GM19468 (cell line): ENCODE results near the gene RNF5.
"Not testable (repeated sequence)": the region's sequence is repeated elsewhere in the genome, so short reads cannot be mapped to it uniquely, and the experiment has no call there.

Experiments used
- ATAC-seq: cut with Tn5 transposase; IDR thresholded peaks from one replicate; pipeline ENCODE4 v1.9.1; 2021; ENCODE audit warnings: mild to moderate bottlenecking, moderate library complexity, moderate number of reproducible peaks; ENCODE audit not compliant: unreplicated experiment; ENCODE audit errors: extremely low read depth

The RNF5 gene

DNA sequence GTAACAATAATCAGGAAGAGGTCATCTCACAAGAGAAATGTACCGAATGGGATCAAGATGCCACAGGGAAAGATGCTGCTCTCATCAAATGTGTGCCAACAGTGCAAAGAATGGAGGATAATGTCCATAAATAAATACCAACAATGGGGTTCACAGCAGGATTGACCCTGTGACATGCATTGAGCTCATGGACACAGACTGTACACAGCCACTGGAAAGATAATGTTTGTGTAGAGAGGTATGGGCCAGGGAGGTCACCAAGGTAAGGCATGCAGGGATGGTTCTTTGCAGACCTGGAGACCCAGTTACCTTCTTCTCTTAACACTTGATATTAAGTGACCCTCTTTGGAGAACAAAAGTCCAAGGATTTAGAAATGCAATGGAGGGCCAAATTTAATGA is 3.8 kb upstream of the RNF5 start:
- ATAC-seq = no peak

DNA sequence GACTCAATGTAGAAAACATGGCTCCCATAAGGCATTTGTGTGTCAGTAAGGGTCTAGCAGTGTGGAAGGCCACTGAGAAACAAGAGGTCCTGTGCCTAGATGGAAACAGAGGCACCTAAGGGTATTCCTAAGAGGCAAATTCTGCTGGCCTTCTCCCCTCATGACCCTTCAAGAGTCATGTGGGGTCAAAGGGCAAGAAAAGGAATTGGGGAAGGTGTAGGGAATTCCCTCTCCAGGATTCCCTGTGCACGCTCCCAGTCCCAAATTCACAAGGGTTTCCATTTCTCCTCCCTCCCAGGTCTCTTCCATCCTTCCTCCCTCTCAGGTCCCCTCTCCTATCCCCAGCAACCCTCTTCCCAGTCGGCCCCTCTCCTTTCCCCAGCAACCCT is 2.9 kb upstream of the RNF5 start:
- ATAC-seq = no peak

DNA sequence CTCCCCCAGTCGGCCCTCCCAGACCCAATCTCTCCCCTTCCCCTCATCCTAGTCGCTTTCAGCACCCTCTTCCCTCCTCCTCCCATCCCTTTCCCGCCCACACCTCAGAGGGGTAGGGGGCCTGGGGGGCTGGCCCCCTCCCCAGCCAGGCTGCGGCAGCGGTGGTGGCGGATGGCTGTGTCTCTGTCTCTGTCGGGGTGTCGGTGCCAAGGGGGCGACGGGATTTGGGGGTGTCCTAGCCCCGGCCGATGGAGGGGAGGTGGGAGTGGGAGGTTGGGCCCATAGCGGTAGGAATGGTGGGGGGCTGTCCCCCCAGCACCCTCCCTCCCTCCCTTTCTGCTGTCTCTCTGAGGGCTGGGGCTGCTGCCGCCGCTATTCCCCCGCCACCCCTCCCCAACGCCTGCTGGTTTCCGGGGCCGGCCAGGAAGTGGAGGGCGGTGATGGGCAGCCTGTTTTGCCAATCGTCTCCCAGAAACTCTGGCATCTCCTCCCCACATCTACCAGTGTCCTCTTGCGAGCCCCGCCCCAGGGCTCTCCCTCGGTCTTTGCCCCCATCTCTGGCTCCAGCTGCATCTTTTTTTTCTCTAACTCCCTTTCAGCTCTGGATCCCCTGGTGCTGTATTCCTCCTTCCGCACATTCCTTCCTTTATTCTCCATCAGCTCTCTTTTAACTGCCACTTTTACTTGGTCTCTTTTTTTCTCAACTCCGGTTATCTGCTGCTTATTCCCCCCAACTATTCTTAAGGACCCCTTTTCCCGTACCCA is 2.3 kb upstream of the RNF5 start, which contains the start of gene AGPAT1:
AGPAT1 (minus strand) TSS at position 374 of the 765 bp plus-strand sequence. CDS start 4,588 bp downstream, outside the sequence.
- no peak for ATAC-seq

DNA sequence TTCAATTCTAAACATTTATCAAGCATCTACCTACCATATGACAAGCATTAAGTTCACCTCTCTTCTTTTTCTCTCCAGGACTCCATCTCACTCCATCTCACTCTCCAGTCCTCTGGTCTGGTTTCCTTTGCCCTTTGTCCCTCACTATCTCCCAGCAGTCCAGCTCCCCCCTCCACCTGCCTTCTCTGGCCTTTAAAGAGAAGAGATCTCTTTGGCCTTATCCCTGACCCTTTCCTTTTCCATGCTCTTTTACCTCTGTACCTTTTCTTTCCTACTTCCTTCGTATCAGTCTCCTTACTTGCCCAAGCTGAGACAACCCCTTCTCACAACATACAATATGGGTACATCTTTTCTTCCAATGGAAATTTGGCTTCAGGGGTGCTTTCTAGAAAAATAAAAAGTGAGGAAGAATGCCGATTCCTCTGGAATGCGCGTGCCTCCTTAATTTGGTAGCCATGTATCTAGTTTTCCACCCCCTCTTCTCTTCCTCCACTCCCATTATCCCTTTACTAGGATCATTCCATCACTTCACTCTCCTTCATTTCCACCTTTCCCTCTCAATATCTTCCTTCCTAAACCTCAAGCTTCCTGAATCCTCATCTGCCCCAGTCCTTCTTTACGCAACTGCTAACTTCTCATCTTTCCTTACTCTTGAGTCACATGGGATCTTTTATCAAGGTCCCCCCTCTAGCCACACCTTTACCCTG is 1.6 kb upstream of the RNF5 start:
- ATAC-seq = no peak

DNA sequence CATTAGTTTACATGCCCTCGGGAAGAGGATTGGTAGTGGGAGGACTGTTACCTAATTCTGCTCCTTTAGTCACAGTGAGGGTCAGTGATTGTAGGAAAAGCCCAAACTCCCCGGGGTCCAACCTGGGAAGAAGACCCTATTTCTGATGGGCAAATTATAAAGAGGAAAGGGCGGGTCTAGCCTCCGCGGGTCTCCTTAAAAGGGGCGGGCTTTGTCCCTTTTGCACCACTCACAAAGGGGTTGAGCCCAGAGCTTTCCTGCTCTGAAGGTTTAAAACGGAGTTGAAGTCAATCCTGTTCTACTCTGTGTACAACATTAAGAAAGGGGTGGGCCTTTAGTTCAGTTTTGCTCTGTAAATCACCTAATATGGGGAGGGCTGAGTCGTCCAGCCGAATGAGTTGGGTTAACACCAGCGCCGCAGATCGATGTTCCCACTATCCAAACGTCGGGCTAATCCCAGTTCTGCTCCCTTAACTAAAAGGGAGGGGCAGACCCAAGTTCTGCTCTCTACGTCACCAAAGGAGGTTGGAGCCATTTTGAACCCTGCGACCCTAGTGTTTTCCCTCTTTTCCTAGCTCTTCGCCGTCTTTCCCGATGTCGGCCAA is 920 bp upstream of the RNF5 start:
- ATAC-seq = no peak

DNA sequence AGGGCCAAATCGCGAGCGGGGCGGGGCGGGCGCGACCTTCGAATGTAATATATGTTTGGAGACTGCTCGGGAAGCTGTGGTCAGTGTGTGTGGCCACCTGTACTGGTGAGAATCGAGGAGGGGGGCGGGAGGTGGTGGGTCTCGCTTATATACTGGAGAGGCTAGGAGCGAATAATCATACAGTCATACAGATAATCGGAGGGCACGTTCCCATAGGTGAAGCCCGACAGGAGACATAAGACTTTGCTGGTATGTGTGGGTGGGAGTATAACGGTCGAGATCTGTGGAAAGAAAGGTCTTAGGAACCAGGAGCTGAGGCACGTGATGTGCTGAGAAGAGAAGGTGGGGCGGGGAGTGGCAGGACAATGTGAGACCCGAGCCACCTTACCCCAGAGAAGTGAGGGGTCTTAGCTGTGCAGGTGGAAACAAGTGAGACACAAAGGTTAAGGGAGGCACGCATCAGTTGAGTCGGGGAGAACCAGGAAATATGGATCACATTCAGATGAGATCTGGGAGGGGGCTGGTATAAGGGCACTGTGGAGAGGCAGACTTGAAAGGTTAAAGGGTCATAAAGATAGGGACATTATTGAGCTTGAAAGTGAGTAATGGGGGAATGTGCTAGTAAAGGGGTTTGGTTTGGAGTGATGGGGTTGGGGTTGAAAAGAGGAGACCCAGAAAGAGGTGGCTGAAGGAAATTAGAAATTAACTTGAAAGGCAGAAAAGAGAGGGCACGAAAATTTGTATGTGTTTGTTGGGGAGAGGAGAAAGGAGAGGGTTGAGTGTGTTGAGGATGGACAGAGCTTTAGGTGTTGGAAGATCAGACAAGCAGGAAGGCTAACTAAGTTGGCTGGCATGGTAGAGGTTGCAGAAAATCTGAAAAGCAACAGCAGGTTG is 589 bp downstream of the RNF5 start:
- ATAC-seq = no peak

DNA sequence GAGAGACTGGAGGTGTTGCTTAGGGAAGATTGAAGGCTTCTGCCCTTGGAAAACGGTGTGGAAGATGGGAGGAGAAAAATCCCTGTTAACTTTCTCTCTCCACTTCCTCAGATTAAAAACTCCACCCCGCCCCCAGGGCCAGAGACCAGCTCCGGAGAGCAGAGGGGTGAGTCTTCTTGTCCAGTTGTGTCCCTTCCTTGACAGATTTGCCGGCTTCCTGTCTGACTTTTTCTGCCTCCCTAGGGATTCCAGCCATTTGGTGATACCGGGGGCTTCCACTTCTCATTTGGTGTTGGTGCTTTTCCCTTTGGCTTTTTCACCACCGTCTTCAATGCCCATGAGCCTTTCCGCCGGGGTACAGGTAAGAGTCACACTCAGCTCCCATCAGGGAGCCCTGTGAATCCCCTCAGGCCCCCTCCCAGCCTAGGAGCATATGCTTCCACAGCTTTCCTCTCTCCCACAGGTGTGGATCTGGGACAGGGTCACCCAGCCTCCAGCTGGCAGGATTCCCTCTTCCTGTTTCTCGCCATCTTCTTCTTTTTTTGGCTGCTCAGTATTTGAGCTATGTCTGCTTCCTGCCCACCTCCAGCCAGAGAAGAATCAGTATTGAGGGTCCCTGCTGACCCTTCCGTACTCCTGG is 1.7 kb downstream of the RNF5 start:
- ATAC-seq = no peak

DNA sequence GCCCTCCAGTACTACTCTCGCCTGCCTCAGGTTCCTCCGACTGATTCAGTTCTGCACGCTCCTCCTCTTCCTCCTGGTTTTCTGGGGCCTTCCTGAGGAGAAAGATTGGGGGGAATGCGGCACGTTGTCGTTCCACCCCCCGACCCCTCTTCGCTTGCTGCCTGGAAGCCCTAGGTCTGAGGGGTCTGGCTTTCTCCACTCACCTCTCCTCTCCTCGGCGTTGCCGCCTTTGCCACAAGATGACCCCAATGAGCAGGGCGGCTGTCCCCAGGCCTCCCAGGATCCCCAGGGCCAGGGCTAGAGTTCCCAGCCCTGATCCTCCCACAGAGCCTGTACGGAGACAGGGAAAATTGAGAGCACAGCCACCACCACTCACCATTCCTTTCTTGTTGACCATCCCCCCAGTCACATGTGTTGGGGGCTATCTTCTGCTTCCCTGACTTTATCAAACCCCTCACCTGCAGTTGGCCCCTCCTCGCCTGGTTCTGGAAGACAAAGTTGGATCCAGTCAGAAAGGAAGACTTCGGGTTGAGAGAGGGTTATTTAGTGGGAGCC is 3.0 kb downstream of the RNF5 start:
- no peak for ATAC-seq

DNA sequence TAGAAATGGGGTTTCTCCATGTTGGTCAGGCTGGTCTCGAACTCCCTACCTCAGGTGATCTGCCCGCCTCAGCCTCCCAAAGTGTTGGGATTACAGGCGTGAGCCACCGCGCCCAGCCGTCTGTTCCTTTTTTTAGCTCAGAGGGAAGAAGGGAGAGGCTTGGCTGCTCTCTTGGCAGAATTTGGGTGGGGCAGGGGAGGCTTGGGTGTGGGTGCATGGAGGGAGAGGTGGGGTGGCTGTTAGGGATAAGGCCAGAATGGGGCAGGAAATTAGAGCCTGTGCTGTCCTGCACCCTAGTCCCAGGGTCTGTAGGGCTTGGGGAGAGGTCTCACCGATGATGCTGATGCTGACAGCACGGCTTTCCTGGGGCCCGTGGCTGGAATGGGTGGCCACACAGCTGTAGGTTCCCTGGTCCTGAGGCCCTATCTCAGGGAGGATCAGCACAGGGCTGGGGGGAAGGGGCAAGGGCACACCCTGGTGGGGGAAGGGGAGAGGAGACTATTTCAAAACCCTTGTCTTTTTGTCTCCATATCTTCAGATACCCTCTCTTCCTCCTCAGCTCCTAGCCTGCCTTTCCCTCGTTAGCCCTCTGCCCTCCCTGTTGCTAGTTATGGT is 3.8 kb downstream of the RNF5 start:
- ATAC-seq = no peak

DNA sequence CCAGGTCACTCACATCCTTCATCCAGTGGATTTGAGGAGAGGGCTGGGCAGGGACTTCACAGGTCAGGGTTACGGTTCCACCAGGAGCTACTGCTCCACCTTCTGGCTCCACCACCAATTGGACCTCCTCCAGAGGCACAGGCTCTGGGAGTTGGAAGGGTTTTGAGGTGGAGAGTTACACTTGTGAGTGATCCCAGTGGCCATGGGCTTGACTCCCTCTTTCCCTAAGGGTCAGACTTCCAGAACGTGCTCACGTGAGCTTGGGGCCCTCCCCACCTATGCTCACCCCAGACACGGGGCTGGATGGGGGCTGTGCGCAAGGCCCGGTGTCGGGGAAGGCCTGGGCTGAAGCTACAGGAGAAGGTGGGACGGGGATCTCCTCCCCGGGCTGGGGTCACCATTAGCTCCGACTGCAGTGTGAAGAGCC is 4.4 kb downstream of the RNF5 start:
- ATAC-seq = no peak

DNA sequence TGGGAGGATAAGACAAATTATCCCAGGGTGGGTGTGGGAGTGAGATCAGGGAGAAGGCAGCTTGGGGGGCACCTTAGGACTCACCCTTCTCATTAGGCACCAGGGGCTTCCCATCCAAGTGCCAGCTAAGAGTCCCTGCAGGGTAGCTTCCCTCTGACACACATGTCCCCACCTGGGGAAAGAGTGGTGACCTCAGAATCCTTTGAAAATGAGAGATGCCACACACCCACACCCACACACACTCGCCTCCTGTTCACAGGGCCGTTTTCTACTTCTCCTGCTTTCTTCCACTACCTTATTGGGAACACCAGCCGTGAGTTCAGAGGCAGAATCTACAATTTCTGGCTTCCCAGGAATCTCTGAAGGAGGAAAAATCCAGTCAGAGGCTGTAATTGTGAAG is 4.8 kb downstream of the RNF5 start:
- no peak for ATAC-seq

DNA sequence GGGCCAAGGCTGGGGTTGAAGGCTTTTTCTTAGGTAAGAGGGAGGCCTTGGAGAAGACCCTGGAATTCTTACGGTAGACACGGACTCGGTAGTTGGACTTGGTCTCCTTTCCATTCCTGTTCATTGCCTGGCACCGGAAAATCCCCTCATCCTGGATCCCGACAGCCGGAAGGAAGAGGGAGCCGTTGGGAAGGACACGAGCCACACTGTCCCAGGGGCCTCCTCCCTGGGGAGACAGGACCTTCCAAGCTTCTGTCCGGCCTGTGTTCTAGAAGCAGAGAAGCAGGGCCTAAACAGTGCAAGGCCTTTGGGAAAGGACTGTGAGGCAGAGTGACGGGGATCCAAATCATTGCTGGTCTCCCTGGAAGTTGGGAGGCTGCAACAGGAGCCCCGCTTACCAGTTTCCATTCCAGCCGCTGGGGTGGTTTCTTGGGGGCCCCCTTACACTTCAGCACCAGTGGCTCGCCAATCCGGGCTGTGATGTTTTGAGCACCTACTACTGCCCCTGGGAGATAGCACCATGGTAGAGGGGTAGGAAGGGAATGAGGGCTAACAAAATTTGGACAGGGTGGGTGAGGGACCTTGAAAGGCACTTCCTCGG is 5.4 kb downstream of the RNF5 start:
- ATAC-seq = no peak

DNA sequence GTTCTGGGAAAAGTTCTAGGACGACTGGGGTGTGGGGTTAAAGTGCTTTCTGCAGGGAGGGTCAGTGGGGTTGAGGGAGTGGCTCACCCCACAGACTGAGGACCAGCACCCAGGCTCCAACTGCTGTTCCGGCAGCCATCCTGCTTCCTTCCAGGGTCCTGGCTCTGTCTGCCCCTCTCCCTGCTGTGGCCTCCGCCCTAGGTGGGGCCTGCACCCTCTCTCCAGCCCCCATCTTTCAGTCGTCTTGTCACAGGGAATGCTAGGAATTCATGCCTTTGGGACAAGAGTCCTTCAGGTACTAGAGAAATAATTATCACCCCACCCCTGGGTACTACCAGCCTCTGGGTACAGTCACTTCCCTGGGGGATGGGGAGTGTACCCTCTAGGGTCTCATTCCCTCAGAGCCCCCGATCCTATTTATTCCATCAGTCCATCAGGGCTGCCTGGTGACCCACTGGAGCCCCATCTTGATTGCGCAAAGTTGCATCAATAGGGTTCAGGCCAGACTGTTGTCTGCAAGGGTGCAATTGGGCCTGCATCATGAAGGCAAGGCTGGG is 6.0 kb downstream of the RNF5 start, which contains the start of gene AGER:
AGER (minus strand) TSS at position 170 of the 557 bp plus-strand sequence; CDS start at position 139, 31 bp downstream.
- no peak for ATAC-seq

DNA sequence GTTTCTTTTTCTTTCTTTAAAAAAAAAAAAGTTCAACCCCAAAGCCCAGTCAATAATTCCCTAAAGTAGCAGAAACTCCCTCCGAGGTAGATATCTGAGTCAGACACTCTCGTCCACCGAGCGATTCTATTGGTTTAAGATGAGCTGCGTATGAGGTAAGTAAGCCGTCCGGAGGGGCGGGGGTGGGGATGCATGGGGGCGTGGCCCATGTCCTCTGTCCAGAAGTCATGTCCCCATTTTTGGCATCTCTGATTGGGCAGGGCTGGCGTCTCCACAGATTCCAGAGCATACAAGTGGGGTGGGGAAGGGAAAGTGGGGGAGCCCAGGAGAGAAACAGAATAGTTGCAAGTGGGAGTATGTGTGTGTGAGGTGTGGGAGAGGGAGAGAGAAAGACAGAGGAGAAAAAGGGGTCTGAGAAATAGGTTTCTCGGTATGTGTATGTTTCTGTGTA is 7.5 kb downstream of the RNF5 start:
- not testable (repeated sequence) for ATAC-seq

DNA sequence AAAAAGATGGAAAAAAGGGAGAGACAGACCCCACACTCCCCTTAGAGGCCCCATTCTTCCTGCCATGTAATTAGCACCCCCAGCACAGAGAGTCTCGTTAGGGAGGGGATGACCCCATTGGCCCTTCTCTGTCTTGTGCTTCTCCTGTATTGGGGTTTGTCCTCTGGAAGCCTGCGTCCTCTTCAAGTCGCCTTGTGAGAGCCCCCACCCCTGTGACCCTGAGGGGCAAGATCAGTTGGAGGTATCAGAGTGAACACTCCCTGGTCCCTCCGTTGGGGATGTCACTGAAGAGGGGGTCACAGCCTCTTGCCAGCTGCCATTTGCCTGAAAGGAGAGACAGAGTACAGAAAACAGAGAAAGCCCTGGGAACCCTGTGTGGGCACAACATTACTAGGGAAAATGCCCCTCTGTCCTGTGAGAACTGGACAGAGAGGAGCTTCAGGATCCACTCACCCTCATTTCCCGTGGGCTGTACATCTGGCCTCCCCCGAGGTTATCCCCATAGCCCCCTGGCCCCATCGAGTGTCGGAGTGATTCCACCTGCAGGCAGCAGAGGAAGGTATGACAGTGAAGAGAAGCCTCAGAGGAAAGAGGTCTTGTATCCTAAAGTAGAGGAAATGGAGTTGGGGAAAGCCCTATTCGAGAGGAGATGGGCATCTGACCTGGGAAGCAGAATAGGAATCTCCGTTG is 8.1 kb downstream of the RNF5 start:
- not testable (repeated sequence) for ATAC-seq

DNA sequence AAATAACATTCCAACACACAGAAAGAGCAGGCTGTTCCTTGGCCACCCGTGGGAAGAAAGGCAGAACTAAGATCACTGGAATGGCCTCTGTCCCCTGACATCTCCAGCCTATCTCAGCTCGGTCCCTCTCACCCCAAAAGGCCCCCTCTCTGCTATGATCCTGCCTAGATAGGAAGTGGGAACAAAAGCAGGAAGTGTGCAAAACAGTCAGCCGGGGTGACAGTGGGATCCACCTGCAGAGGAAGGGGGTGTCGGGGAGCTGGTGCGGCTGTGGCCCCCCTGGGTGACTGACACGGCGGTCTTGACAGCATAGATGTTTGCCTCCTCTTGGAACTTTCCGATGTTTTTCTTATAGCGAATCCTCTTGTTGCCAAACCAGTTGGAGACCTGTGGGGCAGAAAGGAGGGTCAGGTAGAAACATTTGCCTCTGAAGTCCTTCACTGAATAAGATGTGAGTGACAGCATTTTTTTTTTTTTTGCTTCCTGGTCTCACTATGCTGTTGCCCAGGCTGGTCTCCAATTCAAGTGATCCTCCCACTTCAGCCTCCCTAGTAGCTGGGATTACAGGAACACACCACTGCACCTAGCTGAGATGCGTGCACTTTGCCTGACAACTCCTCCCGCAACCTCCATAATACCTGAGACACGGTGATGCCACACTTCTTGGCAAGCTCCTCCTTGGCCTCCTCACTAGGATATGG is 9.0 kb downstream of the RNF5 start:
- no peak for ATAC-seq
